NCI-H446 (cell line): ENCODE measurements around the gene NUBP2.

Experiments
- DNase-seq, 2 experiments: peaks; one replicate each; lab custom pipeline; 2025; lab: John Stamatoyannopoulos, UW

NUBP2 gene

GRCh38 chr16:1828645-1829410 is 46.1 kb downstream of the NUBP2 start:
- DNase-seq: no peak

- DNase-seq: no peak
These were observed 47.5 kb downstream of the NUBP2 start for GRCh38 chr16:1830213-1830612.

GRCh38 chr16:1831186-1832075 is 48.7 kb downstream of the NUBP2 start:
- no peak for DNase-seq

GRCh38 chr16:1832838-1833454 is 50.2 kb downstream of the NUBP2 start:
- no peak for DNase-seq

- no peak for DNase-seq
These were observed 51.3 kb downstream of the NUBP2 start for GRCh38 chr16:1834096-1834495.
